ENCODE data around the gene ARHGEF33.

ARHGEF33 gene

DNA sequence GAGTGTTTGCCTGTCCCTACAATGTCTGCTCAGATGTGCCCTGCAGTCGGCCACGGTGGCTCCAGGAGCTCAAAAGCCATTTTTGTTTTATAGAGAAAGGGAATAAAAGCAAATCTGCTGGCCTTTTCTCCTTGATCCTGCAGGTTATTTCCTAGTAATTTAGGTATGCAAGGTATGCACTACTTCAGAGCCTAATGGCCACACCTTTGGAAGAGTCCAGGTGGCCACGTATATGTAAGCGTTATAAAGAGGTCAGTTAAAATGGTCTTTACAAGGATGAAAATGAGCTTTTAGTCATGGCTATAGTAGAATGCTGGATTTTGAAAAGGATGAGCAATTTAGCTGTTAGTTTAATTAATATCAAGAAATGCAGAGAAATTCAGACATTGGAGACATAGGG, 81.7 kb downstream of the ARHGEF33 start:
- TF ChIP-seq, protein P1, sequence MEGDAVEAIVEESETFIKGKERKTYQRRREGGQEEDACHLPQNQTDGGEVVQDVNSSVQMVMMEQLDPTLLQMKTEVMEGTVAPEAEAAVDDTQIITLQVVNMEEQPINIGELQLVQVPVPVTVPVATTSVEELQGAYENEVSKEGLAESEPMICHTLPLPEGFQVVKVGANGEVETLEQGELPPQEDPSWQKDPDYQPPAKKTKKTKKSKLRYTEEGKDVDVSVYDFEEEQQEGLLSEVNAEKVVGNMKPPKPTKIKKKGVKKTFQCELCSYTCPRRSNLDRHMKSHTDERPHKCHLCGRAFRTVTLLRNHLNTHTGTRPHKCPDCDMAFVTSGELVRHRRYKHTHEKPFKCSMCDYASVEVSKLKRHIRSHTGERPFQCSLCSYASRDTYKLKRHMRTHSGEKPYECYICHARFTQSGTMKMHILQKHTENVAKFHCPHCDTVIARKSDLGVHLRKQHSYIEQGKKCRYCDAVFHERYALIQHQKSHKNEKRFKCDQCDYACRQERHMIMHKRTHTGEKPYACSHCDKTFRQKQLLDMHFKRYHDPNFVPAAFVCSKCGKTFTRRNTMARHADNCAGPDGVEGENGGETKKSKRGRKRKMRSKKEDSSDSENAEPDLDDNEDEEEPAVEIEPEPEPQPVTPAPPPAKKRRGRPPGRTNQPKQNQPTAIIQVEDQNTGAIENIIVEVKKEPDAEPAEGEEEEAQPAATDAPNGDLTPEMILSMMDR (conservative IDR thresholded peaks at IDR 0.05; ENCODE audit: low read depth, low read length) = no peak
- no peak overlapping the region for H3K4me3 ChIP-seq (ENCODE audit: low read length)
- DNase-seq (ENCODE audit: low read depth) = no peak

DNA sequence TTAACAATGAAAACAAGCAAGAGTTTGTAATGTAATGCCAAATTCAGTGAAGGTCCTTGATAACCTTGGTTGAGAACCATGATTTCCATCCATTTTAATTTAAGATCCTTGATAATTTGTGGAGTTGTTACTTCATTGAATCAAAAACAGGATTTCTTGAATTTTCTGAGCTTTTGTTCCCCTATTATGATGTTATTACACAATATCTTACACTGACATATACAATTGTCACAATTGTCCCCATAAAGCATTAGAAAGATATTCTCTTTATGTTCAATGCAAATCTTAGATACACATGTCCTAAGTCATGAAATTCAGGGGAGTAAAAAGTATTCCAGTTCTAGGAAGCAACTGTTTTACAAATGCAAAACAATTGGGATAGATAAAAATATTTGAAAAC, 83.6 kb downstream of the ARHGEF33 start:
- H3K4me3 ChIP-seq (ENCODE audit: low read length) = no peak overlapping the region
- DNase-seq (ENCODE audit: low read depth) = no peak
- TF ChIP-seq, protein P1 (conservative IDR thresholded peaks at IDR 0.05; ENCODE audit: low read depth, low read length) = no peak

GRCh38 chr2:38975042-38975441, 85.4 kb downstream of the ARHGEF33 start:
- TF ChIP-seq, protein P1 (conservative IDR thresholded peaks at IDR 0.05; ENCODE audit: low read depth, low read length) = no peak

DNA sequence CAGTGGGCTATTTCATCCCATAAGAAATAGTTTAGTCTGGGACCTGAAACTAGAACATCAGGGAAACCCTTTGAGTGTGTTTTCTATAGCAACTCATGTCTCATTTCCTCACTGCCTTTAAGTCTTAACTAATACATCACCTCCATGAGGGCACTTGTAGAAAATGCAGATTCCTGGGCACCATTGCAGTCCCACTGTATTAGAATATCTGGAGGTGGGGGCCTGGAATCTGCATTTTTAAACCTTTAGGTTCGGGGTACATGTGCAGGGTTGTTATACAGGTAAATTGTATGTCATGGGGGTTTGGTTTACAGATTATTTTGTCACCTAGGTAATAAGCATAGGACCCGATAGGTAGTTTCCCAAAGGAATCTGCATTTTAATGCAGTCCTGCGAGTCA, 87.4 kb downstream of the ARHGEF33 start:
- TF ChIP-seq, protein P1 (conservative IDR thresholded peaks at IDR 0.05; ENCODE audit: low read depth, low read length) = no peak
- DNase-seq (ENCODE audit: low read depth) = no peak
- no peak overlapping the region for H3K4me3 ChIP-seq (ENCODE audit: low read length)

More at GRCh38 chr2:38975042-38975441, 85.4 kb downstream of the ARHGEF33 start:
- no peak overlapping the region for H3K4me3 ChIP-seq (ENCODE audit: low read length)
- DNase-seq (ENCODE audit: low read depth) = no peak

DNA sequence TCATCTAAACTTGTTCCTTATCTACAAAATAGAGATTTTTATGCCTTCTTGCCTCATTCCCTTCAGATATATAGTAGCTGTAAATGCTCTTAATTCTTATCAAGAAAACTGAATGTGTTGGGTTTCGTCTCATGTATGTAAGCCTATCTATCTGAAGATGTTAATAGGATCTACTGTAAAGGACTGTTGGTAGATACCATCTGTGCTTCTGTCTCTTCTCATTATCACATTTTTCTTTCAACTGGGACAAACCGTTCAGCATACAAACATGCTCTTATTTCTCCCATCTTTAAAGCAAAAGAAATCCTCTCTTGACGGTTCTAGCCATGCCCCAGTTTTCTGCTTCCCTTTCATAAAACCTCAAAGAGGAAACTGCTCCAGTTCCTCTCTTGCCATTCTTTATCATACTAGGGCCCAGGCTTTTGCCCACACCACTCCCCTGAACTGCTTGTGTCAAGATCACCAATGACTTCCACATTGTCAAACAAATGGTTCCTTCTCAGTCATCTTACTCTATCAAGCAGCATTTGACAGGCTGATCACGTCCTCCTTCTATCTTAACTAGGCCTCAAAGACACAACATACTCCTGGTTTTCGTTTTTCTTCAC, 88.7 kb downstream of the ARHGEF33 start:
- DNase-seq (ENCODE audit: low read depth) = no peak
- TF ChIP-seq, protein P1 (conservative IDR thresholded peaks at IDR 0.05; ENCODE audit: low read depth, low read length) = no peak
- H3K4me3 ChIP-seq (ENCODE audit: low read length) = no peak overlapping the region

DNA sequence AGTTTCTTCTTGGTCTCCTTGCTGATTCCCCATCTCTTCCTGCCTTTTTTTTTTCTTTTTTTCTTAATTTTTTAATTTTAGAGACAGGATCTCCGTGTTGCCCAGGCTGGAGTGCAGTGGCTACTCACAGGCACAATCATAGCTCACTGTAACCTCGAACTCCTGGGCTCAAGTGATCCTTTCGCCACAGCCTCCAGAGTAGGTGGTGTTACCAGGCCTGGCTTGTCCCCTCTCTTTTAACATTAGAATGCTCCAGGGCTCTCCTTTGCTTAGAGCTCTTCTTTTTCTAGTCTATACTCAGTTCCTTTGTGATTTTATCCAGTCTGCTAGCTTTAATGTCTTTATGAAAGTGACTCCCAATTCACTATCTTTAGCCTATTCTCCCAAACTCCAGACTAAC, 89.2 kb downstream of the ARHGEF33 start:
- no peak overlapping the region for H3K4me3 ChIP-seq (ENCODE audit: low read length)
- DNase-seq (ENCODE audit: low read depth) = no peak
- TF ChIP-seq, protein P1 (conservative IDR thresholded peaks at IDR 0.05; ENCODE audit: low read depth, low read length) = no peak

DNA sequence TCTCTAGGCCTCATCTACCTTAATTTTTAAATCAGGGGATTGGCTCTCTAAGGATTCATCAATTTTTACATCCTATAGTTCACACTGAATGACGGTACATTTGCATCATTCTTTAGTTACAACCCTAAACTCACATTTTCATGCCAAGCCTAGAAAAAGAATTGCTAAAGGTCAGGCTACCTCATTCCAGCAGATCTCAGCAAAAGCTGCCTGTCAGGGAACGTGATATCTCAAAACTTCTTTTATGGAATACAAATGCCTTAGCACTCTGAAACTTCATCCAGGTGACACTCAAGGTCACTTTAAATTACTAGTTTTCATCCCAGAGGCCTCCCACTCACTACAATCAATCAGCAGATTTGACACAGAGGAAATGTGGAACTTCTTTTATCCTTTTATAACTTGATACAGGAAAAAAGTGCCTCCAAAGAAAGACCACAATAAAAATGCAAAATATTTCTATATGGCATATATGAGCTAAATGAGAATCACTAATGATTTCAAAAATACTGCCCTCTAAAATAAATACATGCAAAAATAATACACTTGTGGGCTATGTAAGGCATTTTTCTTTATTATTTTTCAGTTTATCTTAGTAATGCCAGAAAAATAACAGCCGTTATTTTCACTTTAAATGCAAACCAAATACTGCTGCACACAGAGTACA, 91.5 kb downstream of the ARHGEF33 start:
- TF ChIP-seq, protein P1 (conservative IDR thresholded peaks at IDR 0.05; ENCODE audit: low read depth, low read length) = no peak

More for the DNA sequence above, 91.5 kb downstream of the ARHGEF33 start:
- DNase-seq (ENCODE audit: low read depth) = no peak
- H3K4me3 ChIP-seq (ENCODE audit: low read length) = no peak overlapping the region
